PC-3 (cell line): Measurements from ENCODE around the gene PDE6C. TPM values are rescaled to one million over a fixed set of nuclear protein-coding genes. Genes with fewer than 3 reads are reported as not detected.

Experiments used
- ATAC-seq: fragments of 200-7000 bp; cut with Tn5 transposase; 2 replicates; pipeline ENCODE4 v1.9.1; 2020; ENCODE audit warnings: mild to moderate bottlenecking, moderate library complexity
- BruUV-seq: library from RNA; stranded (reverse); fragments of 400-500 nt; replicated peaks from 2 replicates; lab custom pipeline; 2021; lab: Mats Ljungman, UMichigan
- CTCF ChIA-PET: fragments of 300-600 bp; sonication (Branson Sonifier 250); formaldehyde crosslinking; loops from one replicate; lab custom pipeline; 2022; ENCODE audit warnings: antibody characterized with exemption; lab: Charles Lee
- POLR2A ChIA-PET: fragments of 300-600 bp; sonication (Branson Sonifier 250); formaldehyde crosslinking; loops from one replicate; lab custom pipeline; 2022; ENCODE audit warnings: antibody characterized with exemption; ENCODE audit not compliant: unreplicated experiment; lab: Charles Lee
- DNase-seq: peaks from one replicate; pipeline ENCODE4 v3.0.0-alpha.2; 2015
- H2AFZ ChIP-seq: fragments of 300-600 bp; sonication (generic); 2 replicates; pipeline ENCODE4 v1.6.0; 2016; ENCODE audit warnings: antibody characterized with exemption, low read length
- H3F3A ChIP-seq: fragments of 300-600 bp; sonication (generic); one replicate; pipeline ENCODE4 v1.6.0; 2017; ENCODE audit warnings: antibody characterized with exemption, low read length, control low read depth, mild to moderate bottlenecking; ENCODE audit not compliant: unreplicated experiment
- H3K27ac ChIP-seq: fragments of 300-600 bp; sonication (generic); 2 replicates; pipeline ENCODE4 v1.5.1; 2016; ENCODE audit warnings: mild to moderate bottlenecking, low read length
- H3K27me3 ChIP-seq: fragments of 300-600 bp; sonication (generic); 2 replicates; pipeline ENCODE4 v1.6.1; 2016; ENCODE audit warnings: low read length, mixed read lengths
- H3K36me3 ChIP-seq: fragments of 300-600 bp; sonication (generic); 2 replicates; pipeline ENCODE4 v1.6.1; 2016; ENCODE audit warnings: low read depth, mixed run types, low read length, mixed read lengths
- H3K4me1 ChIP-seq: fragments of 300-600 bp; sonication (generic); 2 replicates; pipeline ENCODE4 v1.5.1; 2016; ENCODE audit warnings: low read length; ENCODE audit not compliant: insufficient read depth
- H3K4me2 ChIP-seq: fragments of 300-600 bp; sonication (generic); 2 replicates; pipeline ENCODE4 v1.6.0; 2016; ENCODE audit warnings: low read length
- H3K4me3 ChIP-seq: fragments of 300-600 bp; sonication (generic); 2 replicates; pipeline ENCODE4 v1.5.1; 2016; ENCODE audit warnings: mild to moderate bottlenecking, low read length, mixed read lengths
- H3K79me2 ChIP-seq: fragments of 300-600 bp; sonication (generic); 2 replicates; pipeline ENCODE4 v1.6.1; 2017; ENCODE audit warnings: low read length, mixed read lengths
- H3K9ac ChIP-seq: fragments of 300-600 bp; sonication (generic); 2 replicates; pipeline ENCODE4 v1.6.0; 2016; ENCODE audit warnings: mild to moderate bottlenecking, low read length
- H3K9me2 ChIP-seq: fragments of 300-600 bp; sonication (generic); replicated peaks from 2 replicates; pipeline ENCODE4 v1.6.1; 2016; ENCODE audit warnings: mixed run types, low read length, mixed read lengths
- H3K9me3 ChIP-seq: fragments of 300-600 bp; sonication (generic); 2 replicates; pipeline ENCODE4 v1.6.1; 2016; ENCODE audit warnings: low read length, mixed read lengths
- H4K20me1 ChIP-seq: fragments of 300-600 bp; sonication (generic); 2 replicates; pipeline ENCODE4 v1.6.1; 2016; ENCODE audit warnings: low read length, mixed read lengths
- EZH2 ChIP-seq: fragments of 300-600 bp; sonication (generic); IDR thresholded peaks from one replicate; pipeline ENCODE4 v1.6.1; 2017; ENCODE audit warnings: antibody characterized with exemption, mild to moderate bottlenecking, low read length; ENCODE audit not compliant: unreplicated experiment
- EZH2phosphoT487 ChIP-seq: fragments of 300-600 bp; sonication (generic); IDR thresholded peaks from 2 replicates; pipeline ENCODE4 v1.6.1; 2018; ENCODE audit warnings: mild to moderate bottlenecking, antibody characterized with exemption, low read length, borderline replicate concordance
- intact Hi-C: fragments of 100-400 bp; cut with micrococcal nuclease; formaldehyde crosslinking; loops from 2 replicates; pipeline ENCODE4 v1.9.0; 2023
- total RNA-seq: library from RNA; depleted of rRNA; stranded (reverse); fragments of >200 nt; gene quantifications from 2 replicates; pipeline ENCODE4 v1.2.3, GENCODE V29; 2014
- TF ChIP-seq, protein P1 (sequence below): fragments of 300-600 bp; sonication (generic); conservative IDR thresholded peaks from 2 replicates; pipeline ENCODE4 v1.5.1; 2017; ENCODE audit warnings: antibody characterized with exemption, low read depth, mild to moderate bottlenecking, low read length

Gene PDE6C
- total RNA-seq, 1 experiment from 2014 or later, result not detected

DNA sequence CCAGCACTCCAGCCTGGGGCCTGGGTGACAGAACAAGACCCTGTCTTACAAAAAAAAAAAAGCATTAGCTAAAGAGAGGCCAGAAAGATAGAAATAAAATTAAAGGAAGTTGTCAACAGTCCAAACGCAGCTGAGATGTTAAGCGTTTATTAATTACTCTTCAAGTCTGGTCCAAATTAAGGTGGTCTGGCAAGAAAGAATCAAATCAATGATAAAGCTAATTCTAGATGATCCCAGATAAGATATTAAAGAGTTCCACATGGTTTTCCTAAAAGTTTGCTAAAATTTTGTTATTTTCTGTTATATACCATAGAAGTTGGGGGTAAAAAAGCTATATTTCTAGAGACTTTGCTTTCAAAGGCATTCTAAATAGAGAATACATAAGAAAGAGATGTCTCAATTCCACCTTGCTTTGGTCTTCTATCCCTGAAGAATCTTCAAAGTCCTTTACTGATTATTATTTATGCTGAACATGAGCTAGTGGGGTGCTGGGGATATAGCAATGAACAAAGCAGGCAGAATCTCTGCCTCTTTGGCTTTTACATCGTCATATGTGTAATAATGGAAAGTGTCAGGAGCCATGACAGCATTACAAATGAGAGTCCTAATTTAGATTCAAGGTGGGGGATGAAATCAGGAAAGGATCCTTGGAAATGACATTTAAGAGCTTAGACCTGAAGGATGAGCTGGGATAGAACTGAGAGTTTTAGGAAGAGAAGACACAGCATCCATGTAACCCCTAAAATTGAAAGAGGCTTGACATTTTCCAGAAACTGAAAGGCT is 66.7 kb downstream of the PDE6C start:
- TF ChIP-seq, protein P1, sequence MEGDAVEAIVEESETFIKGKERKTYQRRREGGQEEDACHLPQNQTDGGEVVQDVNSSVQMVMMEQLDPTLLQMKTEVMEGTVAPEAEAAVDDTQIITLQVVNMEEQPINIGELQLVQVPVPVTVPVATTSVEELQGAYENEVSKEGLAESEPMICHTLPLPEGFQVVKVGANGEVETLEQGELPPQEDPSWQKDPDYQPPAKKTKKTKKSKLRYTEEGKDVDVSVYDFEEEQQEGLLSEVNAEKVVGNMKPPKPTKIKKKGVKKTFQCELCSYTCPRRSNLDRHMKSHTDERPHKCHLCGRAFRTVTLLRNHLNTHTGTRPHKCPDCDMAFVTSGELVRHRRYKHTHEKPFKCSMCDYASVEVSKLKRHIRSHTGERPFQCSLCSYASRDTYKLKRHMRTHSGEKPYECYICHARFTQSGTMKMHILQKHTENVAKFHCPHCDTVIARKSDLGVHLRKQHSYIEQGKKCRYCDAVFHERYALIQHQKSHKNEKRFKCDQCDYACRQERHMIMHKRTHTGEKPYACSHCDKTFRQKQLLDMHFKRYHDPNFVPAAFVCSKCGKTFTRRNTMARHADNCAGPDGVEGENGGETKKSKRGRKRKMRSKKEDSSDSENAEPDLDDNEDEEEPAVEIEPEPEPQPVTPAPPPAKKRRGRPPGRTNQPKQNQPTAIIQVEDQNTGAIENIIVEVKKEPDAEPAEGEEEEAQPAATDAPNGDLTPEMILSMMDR, result no peak
- TF ChIP-seq EZH2phosphoT487 (no peak), EZH2 (no peak)
- POLR2A ChIA-PET, result interaction anchor here (0.6 kb wide), 1 partner anchor 124 kb away, joined by 8 read pairs; no protein-coding TSS in a partner anchor

DNA sequence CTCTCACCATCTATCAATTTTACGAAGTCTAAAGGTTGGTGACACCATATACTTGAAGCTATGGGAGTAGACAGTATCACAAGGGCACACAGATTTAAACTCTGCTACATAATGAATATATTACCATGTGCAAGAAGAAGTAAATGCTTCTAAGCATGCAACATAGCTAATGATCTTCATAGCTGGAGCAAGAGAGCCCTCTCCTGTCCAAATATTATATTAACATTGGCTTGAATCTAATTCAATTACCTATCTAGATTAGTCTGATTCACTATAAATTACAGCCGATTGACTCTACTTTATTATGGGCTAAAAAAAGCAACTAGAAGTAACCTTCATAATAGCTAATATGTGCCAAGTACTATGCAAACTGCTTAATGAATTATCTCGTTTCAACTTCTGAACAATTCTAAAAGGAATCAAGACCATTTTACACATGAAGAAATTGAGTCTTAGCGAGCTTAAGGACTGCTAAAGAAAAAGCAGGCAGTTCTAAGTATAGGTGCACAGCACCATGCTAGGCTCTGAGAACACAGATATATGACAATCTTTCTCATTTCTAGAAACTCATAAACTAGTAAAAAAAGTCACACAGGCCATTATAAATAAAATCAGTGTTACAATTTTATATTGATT is 68.2 kb downstream of the PDE6C start:
- Histone ChIP-seq H3K27me3 (no peaks in the 10 kb centered on the region), H3K4me2 (no peak overlapping the region), H3K9ac (no peak overlapping the region), H3K9me2 (no peaks in the 10 kb centered on the region), H3K27ac (no peak overlapping the region), H3K9me3 (no peaks in the 10 kb centered on the region), H3K79me2 (no peaks in the 10 kb centered on the region), H3K36me3 (0 out of 2 replicates have a peak, but pooled peaks cover 3% of the 10 kb centered on the region), H3F3A (no peaks in the 10 kb centered on the region), H4K20me1 (no peaks in the 10 kb centered on the region), H3K4me1 (no peaks in the 10 kb centered on the region), H3K4me3 (no peak overlapping the region), H2AFZ (no peak overlapping the region)
- DNase-seq, result peak; percentile 78
- no TSS peak for BruUV-seq
- intact Hi-C loops, result loop anchor here (1.0 to 5.0 kb wide), 4 partner anchors 125 to 193 kb away; no protein-coding TSS in a partner anchor
- TF ChIP-seq EZH2phosphoT487, result no peak
- TF ChIP-seq, protein P1, result peak; percentile 69
- CTCF ChIA-PET, result interaction anchor here (0.5 to 1.3 kb wide), 5 partner anchors 126 to 747 kb away, joined by 3 to 21 read pairs (median 4); no protein-coding TSS in a partner anchor
- ATAC-seq, result peak; percentile 69
- POLR2A ChIA-PET, result interaction anchor here (0.6 kb wide), 2 partner anchors 96 to 143 kb away, joined by 3 to 5 read pairs; no protein-coding TSS in a partner anchor

More for the DNA sequence above, 66.7 kb downstream of the PDE6C start:
- CTCF ChIA-PET, result interaction anchor here (1.4 kb wide), 1 partner anchor 124 kb away, joined by 4 read pairs; no protein-coding TSS in a partner anchor
- no peak for ATAC-seq
- H3K9me3 ChIP-seq, result no peaks in the 10 kb centered on the region
- intact Hi-C loops, result no loop called here
- no peaks in the 10 kb centered on the region for H3K4me1 ChIP-seq
- no peak for DNase-seq
- BruUV-seq, result no TSS peak
- no peaks in the 10 kb centered on the region for H3K79me2 ChIP-seq
- no peak overlapping the region for H3K27ac ChIP-seq
- no peak overlapping the region for H3K4me3 ChIP-seq
- no peak overlapping the region for H3K9ac ChIP-seq
- 0 out of 2 replicates have a peak, but pooled peaks cover 3% of the 10 kb centered on the region for H3K36me3 ChIP-seq
- H4K20me1 ChIP-seq, result no peaks in the 10 kb centered on the region
- no peaks in the 10 kb centered on the region for H3K27me3 ChIP-seq
- no peak overlapping the region for H3K4me2 ChIP-seq
- H3K9me2 ChIP-seq, result no peaks in the 10 kb centered on the region
- H2AFZ ChIP-seq, result no peak overlapping the region
- H3F3A ChIP-seq, result no peaks in the 10 kb centered on the region
